Measurements from ENCODE around the gene TBATA. TPM values are rescaled to one million over a fixed set of nuclear protein-coding genes. Genes with fewer than 3 reads are reported as not detected.

TBATA gene
- polyA plus RNA-seq, 1 experiment = not detected

DNA sequence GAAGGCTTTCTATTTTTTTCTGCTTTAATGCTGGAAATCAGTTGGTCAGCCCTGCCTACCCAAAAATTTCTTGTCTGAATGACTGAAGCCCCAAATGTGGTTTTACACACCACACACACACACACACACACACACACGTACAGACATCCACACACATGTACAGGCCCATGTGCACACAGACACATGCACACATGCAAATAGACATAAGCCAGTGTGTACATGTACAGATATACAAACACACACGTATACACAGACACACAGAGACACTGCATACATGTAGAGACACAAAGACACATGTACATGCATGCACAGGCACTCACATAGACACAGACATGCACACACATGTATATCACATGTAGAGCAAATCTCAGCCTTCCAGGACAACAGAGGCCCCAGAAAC is 54.2 kb downstream of the TBATA start:
- DNase-seq (ENCODE audit: low read depth) = no peak
- Histone ChIP-seq H3K4me3 (ENCODE audit: low read depth, low read length) (no peak overlapping the region), H3K36me3 (ENCODE audit: control insufficient read depth, insufficient read depth, low read length) (no peaks in the 10 kb centered on the region), H3K27me3 (ENCODE audit: control insufficient read depth, insufficient read depth, low read length) (no peaks in the 10 kb centered on the region; the same call in 1 of the 2 replicates)
- CTCF ChIA-PET = interaction anchor here (1.4 kb wide), 1 partner anchor 181 kb away, joined by 3 read pairs; no protein-coding TSS in a partner anchor
- TF ChIP-seq, protein P1, sequence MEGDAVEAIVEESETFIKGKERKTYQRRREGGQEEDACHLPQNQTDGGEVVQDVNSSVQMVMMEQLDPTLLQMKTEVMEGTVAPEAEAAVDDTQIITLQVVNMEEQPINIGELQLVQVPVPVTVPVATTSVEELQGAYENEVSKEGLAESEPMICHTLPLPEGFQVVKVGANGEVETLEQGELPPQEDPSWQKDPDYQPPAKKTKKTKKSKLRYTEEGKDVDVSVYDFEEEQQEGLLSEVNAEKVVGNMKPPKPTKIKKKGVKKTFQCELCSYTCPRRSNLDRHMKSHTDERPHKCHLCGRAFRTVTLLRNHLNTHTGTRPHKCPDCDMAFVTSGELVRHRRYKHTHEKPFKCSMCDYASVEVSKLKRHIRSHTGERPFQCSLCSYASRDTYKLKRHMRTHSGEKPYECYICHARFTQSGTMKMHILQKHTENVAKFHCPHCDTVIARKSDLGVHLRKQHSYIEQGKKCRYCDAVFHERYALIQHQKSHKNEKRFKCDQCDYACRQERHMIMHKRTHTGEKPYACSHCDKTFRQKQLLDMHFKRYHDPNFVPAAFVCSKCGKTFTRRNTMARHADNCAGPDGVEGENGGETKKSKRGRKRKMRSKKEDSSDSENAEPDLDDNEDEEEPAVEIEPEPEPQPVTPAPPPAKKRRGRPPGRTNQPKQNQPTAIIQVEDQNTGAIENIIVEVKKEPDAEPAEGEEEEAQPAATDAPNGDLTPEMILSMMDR (IDR thresholded peaks at IDR 0.05; ENCODE audit: insufficient read depth, low read depth, low read length) = no peak
- POLR2A ChIA-PET = no interaction called here

DNA sequence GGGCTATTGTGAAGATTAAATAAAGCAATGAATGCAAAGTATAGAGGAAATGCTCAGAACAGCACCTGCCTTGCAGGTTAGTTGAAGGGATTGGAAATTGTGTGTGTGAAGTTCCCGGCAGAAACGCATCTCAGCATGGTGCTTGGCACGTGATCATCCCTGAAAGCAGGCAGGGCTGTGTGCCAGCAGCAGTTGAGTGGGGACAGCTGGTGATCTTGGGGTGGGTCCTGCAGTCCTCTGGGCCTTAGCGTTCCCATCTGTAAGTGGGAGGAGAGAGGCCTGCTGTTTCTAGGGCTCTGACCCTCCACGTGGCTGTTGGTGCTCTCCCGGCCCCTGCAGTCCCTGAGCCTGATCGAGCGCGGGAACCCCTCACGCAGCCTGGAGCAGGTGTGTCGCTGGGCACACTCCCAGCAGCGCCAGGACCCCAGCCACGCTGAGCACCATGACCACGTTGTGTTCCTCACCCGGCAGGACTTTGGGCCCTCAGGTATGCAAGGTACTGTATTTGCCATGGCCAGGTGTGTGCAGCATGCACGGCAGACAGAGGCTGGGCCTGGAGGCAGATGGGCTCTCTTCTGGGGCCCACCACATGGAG is 55.3 kb downstream of the TBATA start:
- no peaks in the 10 kb centered on the region for H3K36me3 ChIP-seq (ENCODE audit: control insufficient read depth, insufficient read depth, low read length)
- POLR2A ChIA-PET = no interaction called here
- TF ChIP-seq, protein P1 (IDR thresholded peaks at IDR 0.05; ENCODE audit: insufficient read depth, low read depth, low read length) = no peak
- no peak overlapping the region for H3K4me3 ChIP-seq (ENCODE audit: low read depth, low read length)
- DNase-seq (ENCODE audit: low read depth) = no peak
- no peaks in the 10 kb centered on the region; the same call in 1 of the 2 replicates for H3K27me3 ChIP-seq (ENCODE audit: control insufficient read depth, insufficient read depth, low read length)
- CTCF ChIA-PET = no interaction called here

DNA sequence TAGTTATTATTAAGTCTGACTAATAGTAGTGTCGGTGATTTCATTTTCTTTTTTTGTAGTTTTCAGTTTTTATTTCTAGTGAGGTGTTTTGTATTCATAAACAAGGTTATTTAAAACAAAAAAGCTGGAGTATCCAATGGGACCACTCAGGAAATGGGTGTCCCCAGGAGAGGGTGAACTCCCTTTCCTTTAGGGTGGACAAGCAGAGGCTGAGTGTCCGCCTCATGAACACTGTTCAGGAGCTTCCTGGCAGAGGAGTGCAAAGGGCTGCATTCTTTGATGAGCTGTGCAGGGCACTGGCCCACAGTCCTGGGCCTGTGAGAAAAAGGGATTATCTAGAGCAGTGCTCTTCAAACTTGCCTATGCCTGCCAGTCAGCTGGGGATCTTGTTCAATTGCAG is 56.8 kb downstream of the TBATA start:
- H3K27me3 ChIP-seq (ENCODE audit: control insufficient read depth, insufficient read depth, low read length) = no peaks in the 10 kb centered on the region; the same call in 1 of the 2 replicates
- CTCF ChIA-PET = interaction anchor here (0.6 to 0.8 kb wide), 2 partner anchors 15 to 40 kb away, joined by 3 to 4 read pairs; no protein-coding TSS in a partner anchor
- TF ChIP-seq, protein P1 (IDR thresholded peaks at IDR 0.05; ENCODE audit: insufficient read depth, low read depth, low read length) = no peak
- DNase-seq (ENCODE audit: low read depth) = no peak
- H3K36me3 ChIP-seq (ENCODE audit: control insufficient read depth, insufficient read depth, low read length) = no peaks in the 10 kb centered on the region
- H3K4me3 ChIP-seq (ENCODE audit: low read depth, low read length) = no peak overlapping the region
- POLR2A ChIA-PET = interaction anchor here (0.6 kb wide), 1 partner anchor 146 kb away, joined by 4 read pairs; no protein-coding TSS in a partner anchor

DNA sequence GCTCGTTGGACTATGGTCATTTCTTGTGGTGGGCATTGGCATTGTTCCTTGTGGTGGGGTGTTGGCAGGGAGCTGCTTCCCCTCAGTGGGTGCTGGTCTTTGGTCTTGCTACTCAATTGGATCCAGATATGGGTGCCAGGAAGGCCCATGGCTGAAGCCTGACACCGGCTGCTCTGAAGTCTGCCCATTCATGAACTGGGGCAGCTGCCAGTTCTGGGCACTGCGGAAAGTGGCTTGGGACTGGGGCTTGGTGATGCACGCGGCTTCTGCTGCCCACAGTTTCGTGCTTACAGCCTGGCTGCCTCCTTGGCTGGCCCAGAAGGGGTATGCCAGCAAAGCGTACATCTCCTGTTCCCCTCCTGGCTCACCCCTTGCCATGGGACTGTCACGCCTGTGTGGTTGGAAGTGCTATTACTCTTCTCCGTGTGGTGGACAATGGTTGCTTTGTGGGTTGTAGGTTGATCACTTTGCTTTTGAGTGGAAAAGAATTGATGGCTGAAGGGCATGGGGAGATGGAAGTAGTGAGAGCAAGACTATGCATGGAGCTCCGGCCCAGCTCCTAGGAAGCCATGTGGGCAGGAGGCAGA is 58.2 kb downstream of the TBATA start:
- TF ChIP-seq, protein P1 (IDR thresholded peaks at IDR 0.05; ENCODE audit: insufficient read depth, low read depth, low read length) = no peak
- ChIA-PET CTCF (interaction anchor here (0.7 kb wide), 1 partner anchor 1123 kb away, joined by 3 read pairs; no protein-coding TSS in a partner anchor), POLR2A (no interaction called here)
- H3K36me3 ChIP-seq (ENCODE audit: control insufficient read depth, insufficient read depth, low read length) = no peaks in the 10 kb centered on the region
- no peak overlapping the region for H3K4me3 ChIP-seq (ENCODE audit: low read depth, low read length)
- no peak for DNase-seq (ENCODE audit: low read depth)
- H3K27me3 ChIP-seq (ENCODE audit: control insufficient read depth, insufficient read depth, low read length) = no peaks in the 10 kb centered on the region; the same call in 1 of the 2 replicates

DNA sequence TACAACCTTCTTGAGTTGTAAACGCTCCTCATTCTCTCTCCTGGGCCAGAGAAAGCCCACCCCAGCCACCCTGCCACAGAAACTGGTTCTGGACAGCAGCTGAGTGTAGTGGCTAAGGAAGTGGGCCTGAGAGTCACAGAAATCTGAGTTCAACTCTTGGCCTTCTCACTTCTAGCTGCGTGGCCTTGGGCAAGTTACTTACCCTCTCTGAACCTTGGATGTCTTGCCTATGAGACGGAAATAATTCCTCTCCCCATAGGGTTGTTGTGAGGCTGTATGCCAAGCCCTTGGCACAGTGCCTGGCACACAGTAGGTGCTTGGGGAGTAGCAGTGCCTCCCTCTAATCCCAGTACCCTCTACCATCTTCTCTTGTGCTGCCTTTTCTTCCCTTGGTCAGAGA is 61.4 kb downstream of the TBATA start:
- H3K27me3 ChIP-seq (ENCODE audit: control insufficient read depth, insufficient read depth, low read length) = no peaks in the 10 kb centered on the region; the same call in 1 of the 2 replicates
- DNase-seq (ENCODE audit: low read depth) = no peak
- no peaks in the 10 kb centered on the region for H3K36me3 ChIP-seq (ENCODE audit: control insufficient read depth, insufficient read depth, low read length)
- no peak overlapping the region for H3K4me3 ChIP-seq (ENCODE audit: low read depth, low read length)
- TF ChIP-seq, protein P1 (IDR thresholded peaks at IDR 0.05; ENCODE audit: insufficient read depth, low read depth, low read length) = no peak
- ChIA-PET CTCF (no interaction called here), POLR2A (no interaction called here)

Measured in BJ (cell line).